GM12874 (cell line): ENCODE measurements around the gene PCDHGA1.

Source experiments
- TF ChIP-seq, protein P1 (sequence below): IDR thresholded peaks from 2 replicates; pipeline ENCODE4 v1.5.1; 2011; ENCODE audit warnings: low read depth, mild to moderate bottlenecking, control low read depth, low read length, moderate library complexity; ENCODE audit not compliant: insufficient read depth

Gene PCDHGA1

DNA sequence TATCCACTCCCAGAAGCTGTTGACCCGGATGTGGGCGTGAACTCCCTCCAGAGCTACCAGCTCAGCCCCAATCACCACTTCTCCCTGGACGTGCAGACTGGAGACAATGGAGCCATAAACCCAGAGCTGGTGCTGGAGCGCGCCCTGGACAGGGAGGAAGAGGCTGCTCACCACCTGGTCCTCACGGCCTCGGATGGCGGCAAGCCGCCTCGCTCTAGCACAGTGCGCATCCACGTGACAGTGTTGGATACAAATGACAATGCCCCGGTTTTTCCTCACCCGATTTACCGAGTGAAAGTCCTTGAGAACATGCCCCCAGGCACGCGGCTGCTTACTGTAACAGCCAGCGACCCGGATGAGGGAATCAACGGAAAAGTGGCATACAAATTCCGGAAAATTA is 63.0 kb downstream of the PCDHGA1 start:
- TF ChIP-seq, protein P1, sequence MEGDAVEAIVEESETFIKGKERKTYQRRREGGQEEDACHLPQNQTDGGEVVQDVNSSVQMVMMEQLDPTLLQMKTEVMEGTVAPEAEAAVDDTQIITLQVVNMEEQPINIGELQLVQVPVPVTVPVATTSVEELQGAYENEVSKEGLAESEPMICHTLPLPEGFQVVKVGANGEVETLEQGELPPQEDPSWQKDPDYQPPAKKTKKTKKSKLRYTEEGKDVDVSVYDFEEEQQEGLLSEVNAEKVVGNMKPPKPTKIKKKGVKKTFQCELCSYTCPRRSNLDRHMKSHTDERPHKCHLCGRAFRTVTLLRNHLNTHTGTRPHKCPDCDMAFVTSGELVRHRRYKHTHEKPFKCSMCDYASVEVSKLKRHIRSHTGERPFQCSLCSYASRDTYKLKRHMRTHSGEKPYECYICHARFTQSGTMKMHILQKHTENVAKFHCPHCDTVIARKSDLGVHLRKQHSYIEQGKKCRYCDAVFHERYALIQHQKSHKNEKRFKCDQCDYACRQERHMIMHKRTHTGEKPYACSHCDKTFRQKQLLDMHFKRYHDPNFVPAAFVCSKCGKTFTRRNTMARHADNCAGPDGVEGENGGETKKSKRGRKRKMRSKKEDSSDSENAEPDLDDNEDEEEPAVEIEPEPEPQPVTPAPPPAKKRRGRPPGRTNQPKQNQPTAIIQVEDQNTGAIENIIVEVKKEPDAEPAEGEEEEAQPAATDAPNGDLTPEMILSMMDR, result no peak

DNA sequence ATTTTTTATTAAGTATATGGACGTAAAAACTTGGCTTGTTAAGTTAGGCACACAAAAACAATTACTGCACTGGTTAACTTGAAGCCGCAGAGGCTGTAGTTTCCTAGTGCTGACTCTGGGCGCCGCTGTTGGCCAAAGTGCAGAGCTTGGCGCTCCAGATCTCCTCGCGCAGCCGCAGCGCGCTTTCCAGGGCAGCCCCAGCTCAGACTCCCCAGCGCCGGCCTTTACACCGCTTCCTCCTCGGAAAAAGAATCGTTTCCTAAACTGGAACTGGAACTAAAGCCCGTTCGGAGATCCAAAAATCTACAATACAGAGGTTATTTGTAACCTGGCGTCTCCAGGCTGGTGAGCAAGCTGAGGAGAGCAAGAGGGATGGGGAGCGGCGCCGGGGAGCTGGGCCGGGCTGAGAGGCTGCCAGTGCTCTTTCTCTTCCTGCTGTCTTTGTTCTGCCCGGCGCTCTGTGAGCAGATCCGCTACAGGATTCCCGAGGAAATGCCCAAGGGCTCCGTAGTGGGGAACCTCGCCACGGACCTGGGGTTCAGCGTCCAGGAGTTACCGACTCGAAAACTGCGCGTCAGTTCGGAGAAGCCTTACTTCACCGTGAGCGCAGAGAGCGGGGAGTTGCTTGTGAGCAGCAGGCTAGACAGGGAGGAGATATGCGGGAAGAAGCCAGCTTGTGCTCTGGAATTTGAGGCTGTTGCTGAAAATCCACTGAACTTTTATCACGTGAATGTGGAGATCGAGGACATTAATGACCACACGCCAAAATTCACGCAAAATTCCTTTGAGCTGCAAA is 67.6 kb downstream of the PCDHGA1 start, which contains the start of gene PCDHGB5:
TSS of gene PCDHGB5 (plus strand) at position 192 of the 796 bp plus-strand sequence. CDS start at position 373, 181 bp downstream.
- TF ChIP-seq, protein P1, result peak; percentile 82

DNA sequence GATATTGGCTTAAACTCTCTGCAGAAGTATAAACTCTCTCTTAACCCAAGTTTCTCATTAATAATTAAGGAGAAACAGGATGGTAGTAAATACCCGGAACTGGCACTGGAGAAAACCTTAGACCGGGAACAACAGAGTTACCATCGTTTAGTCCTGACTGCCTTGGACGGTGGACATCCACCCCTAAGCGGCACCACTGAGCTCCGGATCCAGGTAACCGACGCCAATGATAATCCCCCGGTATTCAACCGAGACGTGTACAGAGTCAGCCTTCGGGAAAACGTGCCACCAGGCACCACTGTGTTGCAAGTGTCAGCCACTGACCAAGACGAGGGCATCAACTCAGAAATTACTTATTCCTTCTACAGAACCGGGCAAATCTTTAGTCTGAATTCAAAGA is 68.3 kb downstream of the PCDHGA1 start:
- TF ChIP-seq, protein P1, result 0 out of 2 replicates have a peak, but pooled peaks have one; percentile 1

DNA sequence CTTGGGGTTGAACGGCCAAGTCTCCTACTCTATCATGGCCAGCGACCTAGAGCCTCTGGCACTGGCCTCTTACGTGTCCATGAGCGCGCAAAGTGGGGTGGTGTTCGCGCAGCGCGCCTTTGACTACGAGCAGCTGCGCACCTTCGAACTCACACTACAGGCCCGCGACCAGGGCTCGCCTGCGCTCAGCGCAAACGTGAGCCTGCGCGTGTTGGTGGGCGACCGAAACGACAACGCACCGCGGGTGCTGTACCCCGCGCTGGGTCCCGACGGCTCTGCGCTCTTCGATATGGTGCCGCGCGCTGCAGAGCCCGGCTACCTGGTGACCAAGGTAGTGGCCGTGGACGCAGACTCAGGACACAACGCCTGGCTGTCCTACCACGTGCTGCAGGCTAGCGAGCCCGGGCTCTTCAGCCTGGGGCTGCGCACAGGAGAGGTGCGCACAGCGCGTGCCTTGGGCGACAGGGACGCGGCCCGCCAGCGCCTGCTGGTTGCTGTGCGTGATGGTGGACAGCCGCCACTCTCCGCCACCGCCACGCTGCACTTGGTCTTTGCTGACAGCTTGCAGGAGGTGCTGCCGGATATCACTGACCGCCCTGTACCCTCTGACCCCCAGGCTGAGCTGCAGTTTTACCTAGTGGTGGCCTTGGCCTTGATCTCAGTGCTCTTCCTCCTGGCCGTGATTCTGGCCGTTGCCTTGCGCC is 69.4 kb downstream of the PCDHGA1 start:
- TF ChIP-seq, protein P1, result no peak

DNA sequence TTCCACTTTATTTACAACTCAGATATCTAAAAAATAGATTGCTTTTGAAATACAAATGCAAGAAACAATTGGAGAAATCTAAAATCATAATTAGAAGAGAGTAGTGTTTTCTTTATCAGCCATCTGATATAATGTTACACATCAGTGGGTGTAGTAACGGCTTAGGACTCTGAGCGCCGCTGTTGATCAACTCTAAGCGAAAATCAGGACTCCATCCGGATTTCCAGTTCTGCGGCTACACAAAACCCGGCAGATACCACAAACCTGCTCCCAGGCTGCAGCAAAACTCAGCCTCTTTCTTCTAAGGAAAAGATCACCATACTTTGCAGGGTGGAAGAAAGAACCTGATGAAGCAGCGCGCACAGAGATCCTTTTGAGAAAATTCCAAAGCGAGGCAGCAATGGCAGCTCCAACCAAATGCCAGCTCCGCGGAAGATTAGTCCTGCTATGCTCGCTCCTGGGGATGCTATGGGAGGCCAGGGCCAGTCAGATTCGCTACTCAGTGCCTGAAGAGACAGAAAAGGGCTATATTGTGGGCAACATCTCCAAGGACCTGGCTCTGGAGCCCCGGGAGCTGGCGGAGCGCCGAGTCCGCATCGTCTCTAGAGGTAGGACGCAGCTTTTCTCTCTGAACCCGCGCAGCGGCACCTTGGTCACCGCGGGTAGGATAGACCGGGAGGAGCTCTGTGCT is 72.4 kb downstream of the PCDHGA1 start, which contains the start of gene PCDHGA9:
TSS of gene PCDHGA9 (plus strand) at position 226 of the 691 bp plus-strand sequence. CDS start at position 401, 175 bp downstream.
- TF ChIP-seq, protein P1, result no peak

DNA sequence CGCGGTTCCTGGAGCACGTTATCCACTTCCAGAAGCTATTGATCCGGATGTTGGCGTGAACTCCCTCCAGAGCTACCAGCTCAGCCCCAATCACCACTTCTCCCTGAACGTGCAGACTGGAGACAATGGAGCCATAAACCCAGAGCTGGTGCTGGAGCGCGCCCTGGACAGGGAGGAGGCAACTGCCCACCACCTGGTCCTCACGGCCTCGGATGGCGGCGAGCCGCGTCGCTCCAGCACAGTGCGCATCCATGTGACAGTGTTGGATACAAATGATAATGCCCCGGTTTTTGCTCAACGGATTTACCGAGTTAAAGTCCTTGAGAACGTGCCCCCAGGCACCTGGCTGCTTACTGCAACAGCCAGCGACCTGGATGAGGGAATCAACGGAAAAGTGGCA is 73.1 kb downstream of the PCDHGA1 start:
- TF ChIP-seq, protein P1, result no peak
